Skeletal muscle satellite cell (primary cell): ENCODE results near the gene SERPINB8.

Source experiments
- H3K27me3 ChIP-seq: 2 replicates; pipeline ENCODE4 v1.7.0; 2013; ENCODE audit warnings: low read length; ENCODE audit not compliant: control insufficient read depth, insufficient read depth
- H3K36me3 ChIP-seq: 2 replicates; pipeline ENCODE4 v1.7.0; 2013; ENCODE audit warnings: mild to moderate bottlenecking, control low read depth, low read length; ENCODE audit not compliant: insufficient read depth
- H3K4me1 ChIP-seq: 2 replicates; pipeline ENCODE4 v1.7.0; 2013; ENCODE audit warnings: low read length; ENCODE audit not compliant: control insufficient read depth, insufficient read depth
- H3K4me2 ChIP-seq: 2 replicates; pipeline ENCODE4 v1.7.0; 2013; ENCODE audit warnings: mild to moderate bottlenecking, low read length
- H3K4me3 ChIP-seq: 2 replicates; pipeline ENCODE4 v1.7.0; 2013; ENCODE audit warnings: low read length
- H3K9ac ChIP-seq: 2 replicates; pipeline ENCODE4 v1.7.0; 2013; ENCODE audit warnings: mild to moderate bottlenecking, low read depth, low read length, moderate library complexity
- H3K9me3 ChIP-seq: replicated peaks from 2 replicates; pipeline ENCODE4 v1.7.0; 2013; ENCODE audit warnings: mild to moderate bottlenecking, control low read depth, low read length

The SERPINB8 gene

DNA sequence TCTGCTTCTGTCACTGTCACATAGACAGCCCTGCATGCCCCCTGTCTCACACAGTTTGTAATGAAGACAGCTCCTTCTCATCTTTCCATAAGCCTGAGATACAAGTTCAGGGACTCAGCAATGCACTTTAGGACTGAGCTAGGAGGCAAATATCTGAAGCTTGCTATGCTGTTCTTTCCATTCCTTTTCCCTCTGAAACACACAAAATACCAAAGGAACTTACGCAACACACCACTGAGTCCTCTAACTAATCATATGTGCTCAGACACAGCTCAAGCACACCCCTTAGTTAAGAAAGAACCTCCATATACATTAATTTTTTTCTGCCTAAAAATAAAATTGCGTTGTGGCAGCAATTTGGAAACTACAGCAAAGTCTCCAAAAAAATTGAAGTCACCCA lies 17.9 kb downstream of the SERPINB8 start:
- Histone ChIP-seq H3K4me3 (no peak overlapping the region), H3K4me2 (no peak overlapping the region), H3K36me3 (peaks cover 46% of the 10 kb centered on the region), H3K9ac (no peak overlapping the region), H3K9me3 (no peaks in the 10 kb centered on the region), H3K4me1 (no peaks in the 10 kb centered on the region), H3K27me3 (no peaks in the 10 kb centered on the region)

- no peaks in the 10 kb centered on the region for H3K27me3 ChIP-seq
- no peak overlapping the region for H3K4me2 ChIP-seq
- peaks cover 8% of the 10 kb centered on the region for H3K36me3 ChIP-seq
- H3K4me3 ChIP-seq, result no peak overlapping the region
- H3K9ac ChIP-seq, result no peak overlapping the region
- no peaks in the 10 kb centered on the region for H3K9me3 ChIP-seq
- H3K4me1 ChIP-seq, result peaks cover 7% of the 10 kb centered on the region
Observed at GRCh38 chr18:63992751-63993150, 22.9 kb downstream of the SERPINB8 start.

GRCh38 chr18:63994783-63995399 lies 25.0 kb downstream of the SERPINB8 start:
- no peaks in the 10 kb centered on the region for H3K36me3 ChIP-seq
- no peak overlapping the region for H3K4me3 ChIP-seq
- peaks cover 7% of the 10 kb centered on the region for H3K4me1 ChIP-seq

GRCh38 chr18:63997041-63997440 lies 27.2 kb downstream of the SERPINB8 start:
- Histone ChIP-seq H3K9me3 (no peaks in the 10 kb centered on the region), H3K4me3 (no peak overlapping the region), H3K4me2 (no peak overlapping the region), H3K9ac (no peak overlapping the region), H3K4me1 (peaks cover 7% of the 10 kb centered on the region), H3K27me3 (peaks cover 3% of the 10 kb centered on the region), H3K36me3 (no peaks in the 10 kb centered on the region)

More at GRCh38 chr18:63994783-63995399, 25.0 kb downstream of the SERPINB8 start:
- no peaks in the 10 kb centered on the region for H3K27me3 ChIP-seq
- no peak overlapping the region for H3K4me2 ChIP-seq
- no peak overlapping the region for H3K9ac ChIP-seq
- no peaks in the 10 kb centered on the region for H3K9me3 ChIP-seq

DNA sequence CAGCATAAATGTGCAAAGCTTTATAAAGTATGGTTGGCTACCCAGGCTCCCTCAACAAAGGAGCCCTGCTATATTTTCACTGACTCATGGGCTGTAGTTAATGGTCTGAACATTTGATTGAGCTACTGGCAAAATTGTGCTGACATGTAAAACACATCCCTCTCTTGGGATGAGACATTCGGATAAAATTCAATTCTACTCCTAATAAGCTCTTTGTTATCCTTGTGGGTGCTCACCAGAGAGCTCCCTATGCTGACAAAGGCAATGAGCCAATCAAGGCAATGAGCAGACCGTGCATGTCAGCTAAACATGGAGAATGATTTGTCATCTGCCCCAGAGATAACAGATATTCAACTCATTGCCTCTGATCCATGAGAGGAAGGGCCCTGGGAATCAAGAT lies 27.7 kb downstream of the SERPINB8 start:
- Histone ChIP-seq H3K9me3 (no peaks in the 10 kb centered on the region), H3K4me1 (peaks cover 7% of the 10 kb centered on the region), H3K4me3 (no peak overlapping the region), H3K9ac (no peak overlapping the region), H3K36me3 (no peaks in the 10 kb centered on the region), H3K27me3 (peaks cover 6% of the 10 kb centered on the region), H3K4me2 (no peak overlapping the region)

DNA sequence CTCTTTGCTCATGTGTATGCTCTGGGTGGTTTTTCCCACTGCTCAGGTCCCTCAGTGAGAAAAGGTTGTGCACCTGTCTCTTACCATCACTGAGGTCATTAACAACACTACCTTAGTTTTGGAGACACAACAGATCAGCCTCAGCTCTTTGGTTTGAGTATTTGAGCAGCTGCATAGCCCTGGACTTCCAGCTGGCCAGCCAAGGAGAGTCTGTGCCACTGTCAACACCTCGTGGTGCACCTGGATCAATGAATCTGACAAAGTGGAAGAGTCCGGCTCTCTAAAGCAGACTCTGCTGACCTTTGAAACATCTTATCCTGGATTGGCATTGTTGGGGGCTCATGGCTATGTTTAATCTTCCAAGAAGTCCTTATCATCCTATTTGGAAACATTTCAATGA lies 30.0 kb downstream of the SERPINB8 start:
- H3K9me3 ChIP-seq, result no peaks in the 10 kb centered on the region
- peaks cover 8% of the 10 kb centered on the region for H3K27me3 ChIP-seq
- H3K4me2 ChIP-seq, result no peak overlapping the region
- no peak overlapping the region for H3K9ac ChIP-seq
- H3K4me3 ChIP-seq, result no peak overlapping the region
- peaks cover 7% of the 10 kb centered on the region for H3K4me1 ChIP-seq
- H3K36me3 ChIP-seq, result no peaks in the 10 kb centered on the region

GRCh38 chr18:64002581-64002980 lies 32.7 kb downstream of the SERPINB8 start:
- Histone ChIP-seq H3K27me3 (peaks cover 9% of the 10 kb centered on the region), H3K4me2 (no peak overlapping the region), H3K4me3 (no peak overlapping the region), H3K9me3 (no peaks in the 10 kb centered on the region), H3K36me3 (no peaks in the 10 kb centered on the region), H3K9ac (no peak overlapping the region), H3K4me1 (no peaks in the 10 kb centered on the region)

DNA sequence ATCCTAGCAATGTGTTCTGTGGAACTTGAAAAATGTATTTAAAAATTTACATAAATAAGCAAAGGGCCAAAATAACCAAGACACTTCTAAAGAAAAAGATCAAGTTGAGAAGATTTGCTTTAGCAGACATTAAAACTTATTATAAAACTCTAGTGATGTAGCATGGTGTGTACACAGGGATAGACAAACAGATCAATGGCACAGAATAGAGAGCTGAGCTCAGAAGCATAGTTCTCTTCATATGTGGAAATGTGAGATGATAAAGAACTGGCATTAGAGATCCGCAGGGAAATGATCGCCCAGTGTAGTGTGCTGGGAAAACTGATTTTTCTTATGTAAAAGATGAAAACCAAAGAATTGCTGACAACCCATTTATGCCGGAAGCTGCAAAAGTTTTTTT lies 39.4 kb downstream of the SERPINB8 start:
- no peaks in the 10 kb centered on the region for H3K36me3 ChIP-seq
- no peak overlapping the region for H3K9ac ChIP-seq
- no peak overlapping the region for H3K4me3 ChIP-seq
- H3K4me1 ChIP-seq, result no peaks in the 10 kb centered on the region
- no peak overlapping the region for H3K4me2 ChIP-seq
- H3K9me3 ChIP-seq, result no peaks in the 10 kb centered on the region
- H3K27me3 ChIP-seq, result peaks cover 6% of the 10 kb centered on the region

GRCh38 chr18:64011513-64011912 lies 41.6 kb downstream of the SERPINB8 start:
- Histone ChIP-seq H3K27me3 (peaks cover 15% of the 10 kb centered on the region), H3K4me1 (no peaks in the 10 kb centered on the region), H3K9ac (no peak overlapping the region), H3K9me3 (no peaks in the 10 kb centered on the region), H3K36me3 (no peaks in the 10 kb centered on the region), H3K4me3 (no peak overlapping the region), H3K4me2 (no peak overlapping the region)

- H3K27me3 ChIP-seq, result peaks cover 25% of the 10 kb centered on the region
Observed at GRCh38 chr18:64017870-64018269, 48.0 kb downstream of the SERPINB8 start.

GRCh38 chr18:64019922-64020756 lies 50.3 kb downstream of the SERPINB8 start:
- Histone ChIP-seq H3K27me3 (peaks cover 15% of the 10 kb centered on the region), H3K4me1 (no peaks in the 10 kb centered on the region), H3K36me3 (no peaks in the 10 kb centered on the region), H3K4me2 (no peak overlapping the region), H3K9me3 (no peaks in the 10 kb centered on the region), H3K4me3 (no peak overlapping the region), H3K9ac (no peak overlapping the region)

More at GRCh38 chr18:64017870-64018269, 48.0 kb downstream of the SERPINB8 start:
- Histone ChIP-seq H3K9ac (no peak overlapping the region), H3K36me3 (no peaks in the 10 kb centered on the region), H3K4me3 (no peak overlapping the region), H3K4me1 (no peaks in the 10 kb centered on the region), H3K9me3 (no peaks in the 10 kb centered on the region), H3K4me2 (no peak overlapping the region)

- Histone ChIP-seq H3K27me3 (no peaks in the 10 kb centered on the region), H3K4me1 (no peaks in the 10 kb centered on the region), H3K36me3 (no peaks in the 10 kb centered on the region), H3K4me3 (no peak overlapping the region), H3K9me3 (no peaks in the 10 kb centered on the region), H3K4me2 (no peak overlapping the region), H3K9ac (no peak overlapping the region)
Observed at GRCh38 chr18:64026350-64026749, 56.5 kb downstream of the SERPINB8 start.
